Measurements from ENCODE around the gene CLEC4F. TPM values are rescaled to one million over a fixed set of nuclear protein-coding genes. Genes with fewer than 3 reads are reported as not detected.

Gene CLEC4F
- total RNA-seq, 2 donors from 2014 or later: 0.54 TPM; not detected in 1

DNA sequence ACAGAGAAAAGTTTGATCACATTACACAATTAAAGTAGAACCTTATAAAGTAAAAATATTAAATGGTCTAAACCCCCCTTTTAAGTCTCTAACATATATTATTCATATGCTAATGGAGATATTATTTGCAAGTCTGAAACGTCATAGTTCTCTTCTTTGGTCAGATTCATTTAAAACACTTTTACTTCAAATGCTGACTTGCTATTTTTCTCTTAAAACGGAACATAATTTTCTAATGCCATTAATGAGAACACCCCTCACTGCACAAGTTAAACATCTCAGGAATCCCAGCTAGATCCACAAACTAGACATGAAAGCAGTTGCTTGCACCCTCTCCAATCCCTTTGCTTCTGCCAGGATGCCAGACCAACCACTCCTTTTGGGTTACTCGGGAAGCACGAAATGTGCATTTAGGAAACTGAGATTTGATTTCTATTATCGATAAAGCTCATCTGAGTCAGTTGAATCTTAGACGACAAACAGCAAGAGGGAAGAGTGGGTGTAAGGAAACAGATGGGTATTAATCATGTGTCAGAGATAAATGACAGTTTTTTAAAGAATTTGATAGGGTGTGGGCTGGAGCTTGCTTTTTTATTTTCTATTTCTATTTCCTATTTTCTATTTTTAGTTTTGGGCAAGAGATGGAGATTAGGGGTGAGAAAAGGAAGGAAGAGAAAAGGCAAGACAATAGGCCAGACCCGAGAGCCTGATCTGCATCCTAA is 53.9 kb downstream of the CLEC4F start:
- no peak overlapping the region for H3K27ac ChIP-seq
- no peak for DNase-seq (ENCODE audit: low spot score)
- TF ChIP-seq, protein P1, sequence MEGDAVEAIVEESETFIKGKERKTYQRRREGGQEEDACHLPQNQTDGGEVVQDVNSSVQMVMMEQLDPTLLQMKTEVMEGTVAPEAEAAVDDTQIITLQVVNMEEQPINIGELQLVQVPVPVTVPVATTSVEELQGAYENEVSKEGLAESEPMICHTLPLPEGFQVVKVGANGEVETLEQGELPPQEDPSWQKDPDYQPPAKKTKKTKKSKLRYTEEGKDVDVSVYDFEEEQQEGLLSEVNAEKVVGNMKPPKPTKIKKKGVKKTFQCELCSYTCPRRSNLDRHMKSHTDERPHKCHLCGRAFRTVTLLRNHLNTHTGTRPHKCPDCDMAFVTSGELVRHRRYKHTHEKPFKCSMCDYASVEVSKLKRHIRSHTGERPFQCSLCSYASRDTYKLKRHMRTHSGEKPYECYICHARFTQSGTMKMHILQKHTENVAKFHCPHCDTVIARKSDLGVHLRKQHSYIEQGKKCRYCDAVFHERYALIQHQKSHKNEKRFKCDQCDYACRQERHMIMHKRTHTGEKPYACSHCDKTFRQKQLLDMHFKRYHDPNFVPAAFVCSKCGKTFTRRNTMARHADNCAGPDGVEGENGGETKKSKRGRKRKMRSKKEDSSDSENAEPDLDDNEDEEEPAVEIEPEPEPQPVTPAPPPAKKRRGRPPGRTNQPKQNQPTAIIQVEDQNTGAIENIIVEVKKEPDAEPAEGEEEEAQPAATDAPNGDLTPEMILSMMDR (IDR thresholded peaks at IDR 0.05): no peak
- H3K27me3 ChIP-seq (replicated peaks; ENCODE audit: insufficient read depth): peaks cover 10% of the 10 kb centered on the region
- no peaks in the 10 kb centered on the region for H3K36me3 ChIP-seq
- H3K4me3 ChIP-seq: peak overlapping the region; percentile 71
- peaks cover 15 to 16% of the 10 kb centered on the region in 2 donors for H3K4me1 ChIP-seq (ENCODE audit: control insufficient read depth in 1 of 2, low read depth in 2 of 2)
- H3K9me3 ChIP-seq: no peaks in the 10 kb centered on the region
- no peak for ATAC-seq (ENCODE audit: insufficient number of reproducible peaks, low FRiP score, low read depth)

DNA sequence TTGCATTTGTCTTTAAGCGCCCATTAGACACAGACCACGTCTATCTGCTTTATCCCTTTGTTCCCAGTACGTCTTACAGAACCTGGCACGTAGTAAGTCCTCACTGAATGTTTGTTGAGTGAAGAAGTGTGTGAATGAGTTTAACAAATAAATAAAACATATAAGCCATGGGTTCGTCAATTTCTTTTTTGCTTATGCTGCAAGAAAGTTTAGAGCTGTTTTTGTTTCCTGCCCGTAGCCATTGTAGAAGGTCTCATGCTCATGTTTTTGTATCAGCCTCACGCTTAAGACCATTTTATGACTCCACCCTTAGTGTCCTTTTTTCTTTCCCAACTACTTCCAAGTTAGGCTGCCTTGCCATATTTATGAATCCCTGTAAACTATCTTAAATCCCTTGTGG is 54.9 kb downstream of the CLEC4F start:
- Histone ChIP-seq H3K36me3 (no peaks in the 10 kb centered on the region), H3K27ac (no peak overlapping the region), H3K4me1 (ENCODE audit: control insufficient read depth in 1 of 2, low read depth in 2 of 2) (peaks cover 15 to 16% of the 10 kb centered on the region in 2 donors), H3K27me3 (replicated peaks; ENCODE audit: insufficient read depth) (peaks cover 10% of the 10 kb centered on the region), H3K9me3 (no peaks in the 10 kb centered on the region), H3K4me3 (no peak overlapping the region)
- DNase-seq (ENCODE audit: low spot score) (no peak), ATAC-seq (ENCODE audit: insufficient number of reproducible peaks, low FRiP score, low read depth) (no peak)
- TF ChIP-seq, protein P1 (IDR thresholded peaks at IDR 0.05): no peak

DNA sequence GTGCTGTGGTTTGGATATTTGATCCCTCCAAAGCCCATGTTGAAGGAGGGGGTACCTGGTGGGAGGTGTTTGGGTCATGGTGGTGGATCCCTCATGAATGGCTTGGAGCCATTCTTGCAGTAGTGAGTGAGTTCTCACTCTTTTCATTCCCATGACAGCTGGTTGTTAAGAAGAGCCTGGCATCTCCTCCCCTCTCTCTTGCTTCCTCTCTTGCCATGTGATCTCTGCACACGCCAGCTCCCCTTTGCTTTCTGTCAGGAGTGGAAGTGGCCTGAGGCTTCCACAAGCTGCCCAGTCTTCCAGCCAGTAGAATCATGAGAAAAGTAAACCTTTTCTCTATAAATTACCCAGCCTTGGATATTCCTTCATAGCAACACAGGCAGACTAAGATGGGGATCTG is 61.0 kb downstream of the CLEC4F start:
- ATAC-seq (ENCODE audit: insufficient number of reproducible peaks, low FRiP score, low read depth) (no peak), DNase-seq (ENCODE audit: low spot score) (no peak)
- Histone ChIP-seq H3K27ac (no peak overlapping the region), H3K9me3 (no peaks in the 10 kb centered on the region), H3K36me3 (no peaks in the 10 kb centered on the region), H3K4me1 (ENCODE audit: control insufficient read depth in 1 of 2, low read depth in 2 of 2) (no peaks in the 10 kb centered on the region), H3K4me3 (no peak overlapping the region), H3K27me3 (replicated peaks; ENCODE audit: insufficient read depth) (no peaks in the 10 kb centered on the region)
- TF ChIP-seq, protein P1 (IDR thresholded peaks at IDR 0.05): no peak

Other genes with a start within 250 kb of the CLEC4F start
- gene ADD2, start 52.4 kb downstream of the CLEC4F start, total RNA-seq: 1 to 10 TPM in 1 of 2 donors, under 1 TPM in 1; 0.41 to 1.6 TPM
- not detected for gene FIGLA, start 30.0 kb downstream of the CLEC4F start, total RNA-seq
- gene CD207, start 15.2 kb upstream of the CLEC4F start, total RNA-seq: under 1 TPM in 1 of 2 donors, not detected in 1; 0.27 TPM
- 1 to 10 TPM in 1 of 2 donors, under 1 TPM in 1; 0.56 to 1.9 TPM for gene VAX2, start 80.0 kb upstream of the CLEC4F start, total RNA-seq
- 1 to 10 TPM; 1.4 to 4.4 TPM for gene ATP6V1B1, start 115.3 kb upstream of the CLEC4F start, total RNA-seq
- 1 to 10 TPM in 1 of 2 donors, under 1 TPM in 1; 0.49 to 4.6 TPM for gene ANKRD53, start 158.0 kb upstream of the CLEC4F start, total RNA-seq
- 10 to 100 TPM; 35.9 to 45.1 TPM for gene TEX261, start 174.3 kb upstream of the CLEC4F start, total RNA-seq
- 100 to 1,000 TPM in 1 of 2 donors, 10 to 100 TPM in 1; 46.6 to 125 TPM for gene NAGK, start 248.0 kb upstream of the CLEC4F start, total RNA-seq

Data from thoracic aorta (tissue), 2 donors.